HepG2 (cell line): Measurements from ENCODE around the gene AUTS2. TPM values are rescaled to one million over a fixed set of nuclear protein-coding genes. Genes with fewer than 3 reads are reported as not detected.

Experiments
- ATAC-seq: fragments of 200-7000 bp; cut with Tn5 transposase; 3 replicates; pipeline ENCODE4 v1.9.1; 2020; ENCODE audit warnings: mild to moderate bottlenecking, moderate library complexity
- BruUV-seq: library from RNA; stranded (reverse); fragments of 400-500 nt; replicated peaks from 2 replicates; lab custom pipeline; 2021; lab: Mats Ljungman, UMichigan
- CTCF ChIA-PET: fragments of 300-600 bp; formaldehyde crosslinking; extraction: SDS; loops from one replicate; lab custom pipeline; 2021; ENCODE audit warnings: low total read pairs, inconsistent platforms, low intra/inter-chr PET ratio; lab: Yijun Ruan, JAX
- POLR2A ChIA-PET: fragments of 350-600 bp; sonication (Branson Sonifier 250); formaldehyde crosslinking; loops from one replicate; lab custom pipeline; 2020; ENCODE audit warnings: antibody characterized with exemption, inconsistent platforms; lab: Yijun Ruan, JAX
- DNase-seq: peaks from one replicate; pipeline ENCODE4 v3.0.0-alpha.2; 2015; ENCODE audit warnings: low spot score
- FAIRE-seq: peaks from 3 replicates; lab custom pipeline; 2011; peaks lifted over from hg19 to GRCh38; lab: Jason Lieb, UNC
- H2AFZ ChIP-seq: one replicate; pipeline ENCODE4 v1.6.1; 2011; ENCODE audit warnings: low read length, inconsistent platforms
- H3K27ac ChIP-seq: fragments of 300-600 bp; 3 replicates; pipeline ENCODE4 v1.8.0; 2011; ENCODE audit warnings: mixed run types, mild to moderate bottlenecking, mixed read lengths, low read length, inconsistent platforms; ENCODE audit not compliant: insufficient read depth; ENCODE audit errors: extremely low read length
- H3K27me3 ChIP-seq, 2 experiments: fragments of 200-600 bp in 1 of 2; 2 replicates in 1 of 2; 3 replicates in 1 of 2; pipeline versions ENCODE4 v1.6.0 to v1.8.0; 2011; ENCODE audit warnings: low read length in 2 of 2, mild to moderate bottlenecking in 2 of 2, moderate library complexity in 2 of 2, inconsistent platforms in 1 of 2; ENCODE audit not compliant: insufficient read depth in 2 of 2, control insufficient read depth in 1 of 2
- H3K36me3 ChIP-seq, 2 experiments: fragments of 200-600 bp in 1 of 2; replicated peaks in 1 of 2; 2 replicates in 1 of 2; 3 replicates in 1 of 2; pipeline versions ENCODE4 v1.5.1 to v1.8.0; 2011; ENCODE audit warnings: low read length in 2 of 2, inconsistent platforms in 1 of 2; ENCODE audit not compliant: insufficient read depth in 2 of 2, control insufficient read depth in 1 of 2
- H3K4me1 ChIP-seq: 2 replicates; pipeline ENCODE4 v1.5.1; 2012; ENCODE audit warnings: low read length, inconsistent platforms; ENCODE audit not compliant: insufficient read depth
- H3K4me2 ChIP-seq: 2 replicates; pipeline ENCODE4 v1.6.0; 2011; ENCODE audit warnings: low read depth, low read length, inconsistent platforms
- H3K4me3 ChIP-seq, 3 experiments: fragments of 200-600 bp in 1 of 3; sonication (generic), shearing (Covaris generic) in 1 of 3; replicated peaks in 1 of 3; 2 replicates each; pipeline ENCODE4 v1.5.1; 2011 to 2016; ENCODE audit warnings: low read length in 3 of 3, inconsistent platforms in 2 of 3, low read depth in 2 of 3, mild to moderate bottlenecking in 2 of 3, control low read depth in 1 of 3, mixed read lengths in 1 of 3; ENCODE audit not compliant: insufficient read depth in 1 of 3
- H3K79me2 ChIP-seq: one replicate; pipeline ENCODE4 v1.6.1; 2011; ENCODE audit warnings: low read length, inconsistent platforms; ENCODE audit not compliant: insufficient read depth
- H3K9ac ChIP-seq: 2 replicates; pipeline ENCODE4 v1.6.0; 2011; ENCODE audit warnings: mild to moderate bottlenecking, low read depth, low read length, inconsistent platforms; ENCODE audit not compliant: insufficient read depth
- H3K9me3 ChIP-seq: 2 replicates; pipeline ENCODE4 v1.5.1; 2012; ENCODE audit warnings: mild to moderate bottlenecking, low read length
- H4K20me1 ChIP-seq: 2 replicates; pipeline ENCODE4 v1.6.0; 2011; ENCODE audit warnings: inconsistent platforms, mild to moderate bottlenecking, low read length, moderate library complexity; ENCODE audit not compliant: insufficient read depth
- DMTF1 ChIP-seq: sonication (generic); formaldehyde crosslinking; IDR thresholded peaks from 2 replicates; pipeline ENCODE4 v1.4.0; 2020; ENCODE audit warnings: mild to moderate bottlenecking, missing genetic modification reagents
- GPBP1L1 ChIP-seq: sonication (generic); formaldehyde crosslinking; IDR thresholded peaks from 2 replicates; pipeline ENCODE4 v1.5.0; 2020; ENCODE audit warnings: mild to moderate bottlenecking, missing genetic modification reagents
- HOXA9 ChIP-seq: sonication (generic); formaldehyde crosslinking; IDR thresholded peaks from 2 replicates; pipeline ENCODE4 v1.8.1; 2022; ENCODE audit warnings: missing genetic modification reagents, mild to moderate bottlenecking, moderate library complexity, borderline replicate concordance
- LCORL ChIP-seq, 2 experiments: fragments of 450-650 bp in 1 of 2; sonication (generic) in 1 of 2; formaldehyde crosslinking in 1 of 2; IDR thresholded peaks; 2 replicates each; pipeline versions ENCODE4 v1.5.0 to v1.6.1; 2017 to 2020; ENCODE audit warnings: antibody characterized with exemption in 1 of 2, missing genetic modification reagents in 1 of 2
- ZNF337 ChIP-seq: sonication (generic); formaldehyde crosslinking; IDR thresholded peaks from 2 replicates; pipeline ENCODE4 v1.5.1; 2020; ENCODE audit warnings: missing genetic modification reagents, low read depth, mild to moderate bottlenecking, borderline replicate concordance
- ZNF614 ChIP-seq: IDR thresholded peaks from 2 replicates; pipeline ENCODE4 v1.6.1; 2018; ENCODE audit warnings: missing biosample characterization, missing genetic modification reagents, inconsistent platforms, borderline replicate concordance
- ZNF704 ChIP-seq: sonication (generic); formaldehyde crosslinking; IDR thresholded peaks from 2 replicates; pipeline ENCODE4 v1.8.1; 2023; ENCODE audit warnings: mild to moderate bottlenecking, inconsistent platforms, moderate library complexity, missing genetic modification reagents, borderline replicate concordance
- WGBS: methylation state at CpG from one replicate; pipeline ENCODE4 v1.1.6; 2017; ENCODE audit warnings: low lambda C conversion rate; 5-methylcytosine and 5-hydroxymethylcytosine counted together
- in situ Hi-C: cut with HindIII; loops from 2 replicates; pipeline ENCODE4 v1.10.0; 2017; ENCODE audit warnings: low pct_unique_long_range_greater_than_20kb; ENCODE audit not compliant: extremely low pct_ligation_motif_present
- intact Hi-C: fragments of 100-400 bp; cut with micrococcal nuclease; formaldehyde crosslinking; loops from one replicate; pipeline ENCODE4 v1.10.0; 2022; ENCODE audit not compliant: unreplicated experiment
- polyA plus RNA-seq, 8 experiments: library from polyadenylated mRNA; depleted of rRNA in 3 of 8; stranded (reverse) in 7 of 8; unstranded in 1 of 8; fragments of >200 nt; fragmentation: Illumina TruSeq in 4 of 8; extraction: Trizol in 4 of 8; gene quantifications; 2 replicates each; pipeline versions ENCODE4 v1.2.1 to v1.2.3, GENCODE V29; 2011 to 2016; ENCODE audit warnings: low read depth in 4 of 8, missing spikeins in 1 of 8, mixed read lengths in 1 of 8; ENCODE audit not compliant: insufficient read depth in 1 of 8
- total RNA-seq, 5 experiments: library from RNA; depleted of rRNA; stranded (reverse); fragments of >200 nt; fragmentation: Illumina TruSeq; extraction: Trizol; gene quantifications; 2 replicates each; pipeline ENCODE4 v1.2.3, GENCODE V29; 2016; ENCODE audit warnings: low read depth in 1 of 5

Gene AUTS2
- total and polyA plus RNA-seq, 2 of the 13 experiments (the other 11 are each of a cell fraction or from before 2014, with no cell fraction given): 0.38 TPM; not detected in 1

- no peak for TF ChIP-seq DMTF1 (CRISPR knock-in tag)
- TF ChIP-seq, all 625 proteins: peak for 0
Observed at GRCh38 chr7:69994886-69995542, 396.7 kb downstream of the AUTS2 start (continued).

GRCh38 chr7:69996121-69996520 lies 397.8 kb downstream of the AUTS2 start:
- Histone ChIP-seq H3K79me2 (no peaks in the 10 kb centered on the region), H3K9ac (no peak overlapping the region), H4K20me1 (no peaks in the 10 kb centered on the region)
- TF ChIP-seq GPBP1L1 (CRISPR knock-in tag): no peak
- no peak for TF ChIP-seq LCORL (IDR thresholded peaks at IDR 0.05)
- no peak for TF ChIP-seq LCORL (CRISPR knock-in tag; IDR thresholded peaks at IDR 0.05)
- no peak for TF ChIP-seq ZNF704 (CRISPR knock-in tag)
- TF ChIP-seq HOXA9 (CRISPR knock-in tag): no peak
- no peak for TF ChIP-seq ZNF614 (CRISPR knock-in tag)
- no peak for TF ChIP-seq ZNF337 (CRISPR knock-in tag)
- TF ChIP-seq, all 625 proteins: peak for 0
- no TSS peak for BruUV-seq
- 0% methylated on average over 1 of the region's 2 CpGs for WGBS
- no peak for DNase-seq
- CTCF ChIA-PET: no interaction called here
- no peak overlapping the region for H3K4me3 ChIP-seq
- H2AFZ ChIP-seq: no peak overlapping the region
- no peaks in the 10 kb centered on the region for H3K4me1 ChIP-seq
- in situ Hi-C loops: no loop called here
- POLR2A ChIA-PET: no interaction called here
- no peaks in the 10 kb centered on the region for H3K36me3 ChIP-seq
- FAIRE-seq: no peak
- H3K4me2 ChIP-seq: no peak overlapping the region
- ATAC-seq: no peak
- H3K27ac ChIP-seq: no peak overlapping the region
- intact Hi-C loops: no loop called here
- no peaks in the 10 kb centered on the region for H3K27me3 ChIP-seq
- H3K9me3 ChIP-seq: no peaks in the 10 kb centered on the region
